ENCODE results near the gene PRIMPOL.

DNA sequence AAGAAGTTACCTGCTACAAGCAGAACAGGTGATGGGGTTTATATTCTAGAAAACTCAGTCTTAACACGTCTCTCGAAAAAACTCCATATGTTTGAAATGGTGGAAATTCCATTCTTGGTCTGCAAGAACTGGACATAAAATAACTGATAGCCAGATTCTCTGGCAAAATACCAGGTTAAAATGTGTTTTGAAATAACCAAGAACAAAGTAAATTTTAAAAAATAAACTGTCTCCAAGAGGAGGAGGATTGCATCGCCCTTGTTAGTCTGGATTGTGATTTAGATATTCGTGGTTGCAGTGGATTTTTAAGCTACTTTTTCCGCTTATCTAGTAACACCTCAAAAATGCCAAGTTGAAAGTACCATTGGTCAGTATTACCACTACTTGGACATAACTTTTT is 43.5 kb downstream of the PRIMPOL start:
- TF ChIP-seq, protein P1, sequence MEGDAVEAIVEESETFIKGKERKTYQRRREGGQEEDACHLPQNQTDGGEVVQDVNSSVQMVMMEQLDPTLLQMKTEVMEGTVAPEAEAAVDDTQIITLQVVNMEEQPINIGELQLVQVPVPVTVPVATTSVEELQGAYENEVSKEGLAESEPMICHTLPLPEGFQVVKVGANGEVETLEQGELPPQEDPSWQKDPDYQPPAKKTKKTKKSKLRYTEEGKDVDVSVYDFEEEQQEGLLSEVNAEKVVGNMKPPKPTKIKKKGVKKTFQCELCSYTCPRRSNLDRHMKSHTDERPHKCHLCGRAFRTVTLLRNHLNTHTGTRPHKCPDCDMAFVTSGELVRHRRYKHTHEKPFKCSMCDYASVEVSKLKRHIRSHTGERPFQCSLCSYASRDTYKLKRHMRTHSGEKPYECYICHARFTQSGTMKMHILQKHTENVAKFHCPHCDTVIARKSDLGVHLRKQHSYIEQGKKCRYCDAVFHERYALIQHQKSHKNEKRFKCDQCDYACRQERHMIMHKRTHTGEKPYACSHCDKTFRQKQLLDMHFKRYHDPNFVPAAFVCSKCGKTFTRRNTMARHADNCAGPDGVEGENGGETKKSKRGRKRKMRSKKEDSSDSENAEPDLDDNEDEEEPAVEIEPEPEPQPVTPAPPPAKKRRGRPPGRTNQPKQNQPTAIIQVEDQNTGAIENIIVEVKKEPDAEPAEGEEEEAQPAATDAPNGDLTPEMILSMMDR (IDR thresholded peaks at IDR 0.05; ENCODE audit: low read depth, low read length), result no peak
- no peak for TF ChIP-seq EZH2phosphoT487 (IDR thresholded peaks at IDR 0.05; ENCODE audit: low read depth)
